Kidney (tissue), 14 donors: ENCODE measurements around the gene PIM3. TPM values are rescaled to one million over a fixed set of nuclear protein-coding genes. Genes with fewer than 3 reads are reported as not detected.

Experiments
- DNase-seq, 5 donors: peaks; one replicate each; pipeline ENCODE4 v3.0.0-alpha.2; 2013 to 2020
- FAIRE-seq: peaks from 2 replicates; lab custom pipeline; 2012; peaks lifted over from hg19 to GRCh38; lab: Jason Lieb, UNC
- H3K27ac ChIP-seq, 2 donors: one replicate each; pipeline ENCODE4 v1.7.0; 2013; ENCODE audit warnings: low read depth in 2 of 2, low read length in 2 of 2, inconsistent platforms in 1 of 2
- H3K27me3 ChIP-seq: one replicate; pipeline ENCODE4 v1.7.1; 2013; ENCODE audit warnings: low read length, inconsistent platforms; ENCODE audit not compliant: control insufficient read depth, insufficient read depth
- H3K36me3 ChIP-seq, 3 donors: one replicate each; pipeline versions ENCODE4 v1.7.0 to v1.7.1; 2013; ENCODE audit warnings: low read length in 3 of 3, control low read depth in 1 of 3, inconsistent platforms in 1 of 3; ENCODE audit not compliant: insufficient read depth in 3 of 3, control insufficient read depth in 2 of 3
- H3K4me1 ChIP-seq, 3 donors: one replicate each; pipeline versions ENCODE4 v1.7.0 to v1.7.1; 2013; ENCODE audit warnings: low read length in 3 of 3, inconsistent platforms in 1 of 3, low read depth in 1 of 3; ENCODE audit not compliant: control insufficient read depth in 2 of 3, insufficient read depth in 2 of 3
- H3K4me3 ChIP-seq, 3 donors: one replicate each; pipeline versions ENCODE4 v1.7.0 to v1.8.1; 2013; ENCODE audit warnings: low read length in 3 of 3, control low read depth in 1 of 3, inconsistent platforms in 1 of 3
- H3K9ac ChIP-seq, 3 donors: one replicate each; pipeline versions ENCODE4 v1.7.0 to v1.7.1; 2013; ENCODE audit warnings: low read length in 3 of 3, control low read depth in 1 of 3, inconsistent platforms in 1 of 3
- H3K9me3 ChIP-seq, 3 donors: one replicate each; pipeline versions ENCODE4 v1.7.0 to v1.7.1; 2013; ENCODE audit warnings: low read length in 3 of 3, control low read depth in 1 of 3, inconsistent platforms in 1 of 3; ENCODE audit not compliant: control insufficient read depth in 2 of 3, insufficient read depth in 1 of 3
- intact Hi-C: fragments of 100-400 bp; cut with DNase I; formaldehyde crosslinking; loops from one replicate; pipeline ENCODE4 v1.11.1; 2022
- polyA plus RNA-seq: library from polyadenylated mRNA; stranded (reverse); fragments of 350-450 nt; fragmentation: Illumina TruSeq; extraction: RNeasy Lipid Tissue Mini Kit (QIAGEN cat#74804); gene quantifications from one replicate; pipeline ENCODE4 v1.2.3, GENCODE V29; 2014; ENCODE audit warnings: low read depth, low replicate concordance; ENCODE audit not compliant: insufficient read depth
- total RNA-seq: library from RNA; stranded (reverse); fragmentation: NEBNext Ultra II Directional; extraction: Animal tissue kit (Norgen Biotek cat#: 25700); gene quantifications from one replicate; pipeline ENCODE4 v1.2.1, GENCODE V29; 2021
- TF ChIP-seq, protein P1 (sequence below): IDR thresholded peaks from 3 replicates; pipeline ENCODE4 v1.5.1; 2012; ENCODE audit warnings: mild to moderate bottlenecking, moderate library complexity, borderline replicate concordance; ENCODE audit not compliant: insufficient read depth; ENCODE audit errors: extremely low read depth
- donor health status: control.
- donor health status: control.
- donor health status: control.
- donor health status: control.
- donor health status: control.
- donor health status: DM: yes; HTN: yes; CAD: no.
- donor health status: Normal renal cell carcinoma (clear cell type).

The PIM3 gene
- total and polyA plus RNA-seq, 2 donors from 2014 or later = 96.5 to 107 TPM

DNA sequence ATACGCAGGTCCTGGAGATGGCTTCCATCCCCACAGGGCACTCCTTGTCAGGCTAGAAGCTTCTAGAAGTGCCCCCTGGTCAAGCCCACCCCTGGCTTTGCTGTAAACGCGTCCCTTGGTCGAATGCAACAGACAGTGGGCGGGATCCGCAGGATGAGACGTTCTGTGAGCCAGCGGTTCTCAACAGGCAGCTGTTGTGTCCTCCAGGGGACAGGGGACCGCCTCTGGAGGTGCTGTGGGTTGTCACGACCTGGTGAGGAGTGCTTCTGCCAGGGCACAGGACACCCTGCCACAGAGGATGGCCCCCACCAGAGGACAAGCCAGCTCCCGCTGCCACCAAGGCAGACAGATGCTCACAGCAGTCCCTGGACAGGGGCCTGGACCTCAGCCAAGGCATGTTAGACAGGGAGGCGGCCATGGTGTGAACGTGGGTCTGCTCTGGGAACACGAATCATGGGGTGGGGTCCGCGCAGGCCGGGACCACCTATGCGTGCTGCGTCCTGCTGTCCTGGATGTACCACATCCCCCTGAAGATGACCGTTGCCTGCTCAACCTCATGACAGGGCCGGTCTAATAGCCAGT lies 30.5 kb upstream of the PIM3 start:
- DNase-seq = no peak
- H3K36me3 ChIP-seq = no peaks in the 10 kb centered on the region
- no peak for FAIRE-seq
- H3K4me1 ChIP-seq = peaks cover 0 to 25% (median 0%) of the 10 kb centered on the region in 3 donors
- no peak overlapping the region for H3K4me3 ChIP-seq
- TF ChIP-seq, protein P1, sequence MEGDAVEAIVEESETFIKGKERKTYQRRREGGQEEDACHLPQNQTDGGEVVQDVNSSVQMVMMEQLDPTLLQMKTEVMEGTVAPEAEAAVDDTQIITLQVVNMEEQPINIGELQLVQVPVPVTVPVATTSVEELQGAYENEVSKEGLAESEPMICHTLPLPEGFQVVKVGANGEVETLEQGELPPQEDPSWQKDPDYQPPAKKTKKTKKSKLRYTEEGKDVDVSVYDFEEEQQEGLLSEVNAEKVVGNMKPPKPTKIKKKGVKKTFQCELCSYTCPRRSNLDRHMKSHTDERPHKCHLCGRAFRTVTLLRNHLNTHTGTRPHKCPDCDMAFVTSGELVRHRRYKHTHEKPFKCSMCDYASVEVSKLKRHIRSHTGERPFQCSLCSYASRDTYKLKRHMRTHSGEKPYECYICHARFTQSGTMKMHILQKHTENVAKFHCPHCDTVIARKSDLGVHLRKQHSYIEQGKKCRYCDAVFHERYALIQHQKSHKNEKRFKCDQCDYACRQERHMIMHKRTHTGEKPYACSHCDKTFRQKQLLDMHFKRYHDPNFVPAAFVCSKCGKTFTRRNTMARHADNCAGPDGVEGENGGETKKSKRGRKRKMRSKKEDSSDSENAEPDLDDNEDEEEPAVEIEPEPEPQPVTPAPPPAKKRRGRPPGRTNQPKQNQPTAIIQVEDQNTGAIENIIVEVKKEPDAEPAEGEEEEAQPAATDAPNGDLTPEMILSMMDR = no peak
- H3K9ac ChIP-seq = peak overlapping the region in 1 of 3 donors; percentile 26
- no peaks in the 10 kb centered on the region for H3K9me3 ChIP-seq
- intact Hi-C loops = loop anchor here (5.0 kb wide), 1 partner anchor 102 kb away; no protein-coding TSS in a partner anchor
- H3K27ac ChIP-seq = peak overlapping the region in 1 of 2 donors; percentile 32
- no peaks in the 10 kb centered on the region for H3K27me3 ChIP-seq

DNA sequence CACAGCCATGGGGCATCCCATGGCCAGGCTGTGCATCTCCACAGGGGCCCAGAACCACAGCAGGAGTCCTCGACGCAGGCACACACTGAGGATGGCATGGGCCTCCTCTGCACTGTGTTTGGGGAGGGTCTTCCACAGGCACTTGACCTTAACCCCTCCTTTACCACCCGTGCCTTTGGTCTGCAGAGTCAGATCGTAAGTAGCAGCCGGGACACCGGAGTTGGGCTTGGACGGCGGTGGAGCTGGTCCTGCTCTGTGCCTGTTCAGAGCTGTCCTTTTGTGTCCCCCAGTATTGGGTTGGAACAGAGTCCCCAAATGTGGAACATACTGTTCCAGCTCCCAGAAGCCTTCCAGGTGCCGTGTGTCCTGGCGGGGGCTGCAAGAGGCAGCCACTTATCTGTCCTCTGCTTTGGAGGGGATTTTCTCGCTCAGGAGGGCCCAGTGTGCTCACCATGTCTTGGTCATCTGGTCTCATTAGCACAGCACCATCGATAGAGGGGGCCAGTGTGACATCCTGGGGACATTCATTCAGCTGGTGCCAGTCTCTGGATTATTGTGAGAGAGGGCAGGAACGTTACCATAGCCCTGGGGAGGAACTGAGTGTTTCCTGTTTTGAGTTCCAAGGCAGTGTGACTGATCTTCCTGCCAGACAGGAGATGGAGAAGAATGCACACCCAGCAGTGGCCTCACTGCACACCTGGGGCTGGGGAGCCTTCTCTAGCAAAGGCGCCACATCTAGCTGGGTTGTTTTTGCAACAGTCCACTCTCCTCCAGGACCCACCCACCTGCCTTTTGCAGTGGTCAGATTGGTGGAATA lies 29.8 kb upstream of the PIM3 start:
- intact Hi-C loops = no loop called here
- Histone ChIP-seq H3K9ac (no peak overlapping the region), H3K27me3 (no peaks in the 10 kb centered on the region), H3K4me3 (no peak overlapping the region), H3K4me1 (peaks cover 0 to 25% (median 0%) of the 10 kb centered on the region in 3 donors), H3K9me3 (no peaks in the 10 kb centered on the region), H3K27ac (peak overlapping the region; percentile 20 to 32), H3K36me3 (no peaks in the 10 kb centered on the region)
- TF ChIP-seq, protein P1 = peak; percentile 78
- FAIRE-seq = no peak
- DNase-seq = peak; percentile 52 to 83 (median 67)

DNA sequence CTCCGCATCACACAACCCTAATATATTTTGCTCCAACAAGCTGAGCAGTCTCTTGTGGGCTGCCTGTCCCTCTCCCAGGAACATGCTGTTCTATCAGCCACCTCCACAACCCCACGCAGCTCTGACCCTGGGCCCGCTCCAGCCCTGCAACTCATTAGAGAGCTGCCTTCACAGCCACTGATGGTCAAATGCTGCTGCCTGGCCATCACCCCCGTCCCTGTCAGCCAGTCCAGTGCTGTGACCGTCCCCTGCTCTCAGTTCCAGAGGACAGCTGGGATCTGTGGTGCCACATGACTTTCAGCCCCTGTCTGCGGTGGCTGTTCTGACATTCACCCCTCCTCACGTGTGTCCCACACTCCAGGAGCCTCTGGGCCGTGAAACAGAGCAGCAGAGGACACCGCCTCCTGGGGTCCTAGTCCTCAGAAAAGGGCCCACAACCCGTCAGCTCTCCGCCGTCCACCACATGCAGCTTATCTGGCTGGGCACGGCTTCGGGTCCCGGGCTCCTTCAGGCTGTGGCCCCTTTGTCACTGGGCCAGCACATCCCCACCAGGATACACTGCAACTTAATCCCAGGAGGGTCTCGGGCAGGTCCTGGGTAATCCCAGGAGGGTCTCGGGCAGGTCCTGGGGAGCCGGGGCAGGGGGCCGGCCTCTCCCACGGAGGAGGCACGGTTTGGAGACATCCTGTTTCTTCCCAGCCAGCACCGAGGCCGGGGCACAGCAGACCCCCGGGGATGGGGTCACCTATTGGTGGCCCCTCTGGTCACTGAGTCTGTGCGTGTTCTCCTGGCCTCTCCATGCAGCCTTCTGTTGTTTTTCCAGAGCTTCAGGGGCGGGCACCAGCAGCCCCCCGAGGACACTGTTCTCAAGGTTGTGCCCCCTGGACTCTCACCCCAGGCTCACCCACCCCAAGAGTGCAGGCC lies 27.1 kb upstream of the PIM3 start:
- Histone ChIP-seq H3K4me3 (no peak overlapping the region), H3K4me1 (peaks cover 0 to 43% (median 3%) of the 10 kb centered on the region in 3 donors), H3K27ac (peak overlapping the region; percentile 86 to 93), H3K36me3 (no peaks in the 10 kb centered on the region), H3K27me3 (no peaks in the 10 kb centered on the region), H3K9ac (peak overlapping the region in 1 of 3 donors; percentile 7), H3K9me3 (no peaks in the 10 kb centered on the region)
- intact Hi-C loops = no loop called here
- DNase-seq (peak in 2 of 5 donors; percentile 56 to 95), FAIRE-seq (no peak)
- TF ChIP-seq, protein P1 = no peak
